BLaER1 (cell line): ENCODE results near the gene PARP11.

ENCODE experiments used
- H3K27ac ChIP-seq: shearing (Covaris generic); formaldehyde crosslinking; 2 replicates; pipeline ENCODE4 v1.8.1; 2022
- H3K27me3 ChIP-seq: shearing (Covaris generic); formaldehyde crosslinking; 2 replicates; pipeline ENCODE4 v1.8.1; 2022
- H3K36me3 ChIP-seq: shearing (Covaris generic); formaldehyde crosslinking; 2 replicates; pipeline ENCODE4 v1.8.1; 2022
- H3K4me1 ChIP-seq: shearing (Covaris generic); formaldehyde crosslinking; 2 replicates; pipeline ENCODE4 v1.8.1; 2022
- H3K4me2 ChIP-seq: shearing (Covaris generic); formaldehyde crosslinking; 2 replicates; pipeline ENCODE4 v1.8.1; 2022
- H3K4me3 ChIP-seq: shearing (Covaris generic); formaldehyde crosslinking; 2 replicates; pipeline ENCODE4 v1.8.1; 2022
- H3K9ac ChIP-seq: shearing (Covaris generic); formaldehyde crosslinking; 2 replicates; pipeline ENCODE4 v1.8.1; 2022
- H3K9me3 ChIP-seq: shearing (Covaris generic); formaldehyde crosslinking; 2 replicates; pipeline ENCODE4 v1.8.1; 2022
- H4K20me1 ChIP-seq: shearing (Covaris generic); formaldehyde crosslinking; 2 replicates; pipeline ENCODE4 v1.8.1; 2022
- Cebpa-rat ChIP-seq: shearing (Covaris generic); IDR thresholded peaks from 2 replicates; pipeline ENCODE4 v1.8.1; 2022

Gene PARP11

DNA sequence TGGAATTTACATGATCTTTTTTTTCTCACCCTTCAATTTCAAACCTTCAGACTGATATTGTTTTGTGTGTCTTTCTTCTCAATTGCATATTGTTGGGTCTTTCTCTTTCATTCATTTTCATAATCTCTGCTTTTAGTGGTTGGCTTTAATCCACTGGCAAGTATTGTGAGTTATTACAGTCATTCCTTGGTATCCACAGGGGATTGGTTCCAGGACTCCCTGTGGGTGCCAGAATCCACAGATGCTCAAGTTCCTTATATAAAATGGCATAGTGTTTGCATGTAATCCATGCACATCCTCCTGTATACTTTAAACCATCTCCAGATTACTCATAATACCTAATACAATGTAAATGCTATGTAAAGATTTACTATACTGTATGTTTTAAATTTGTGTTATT, 29.7 kb upstream of the PARP11 start:
- no peak overlapping the region for H3K4me2 ChIP-seq
- no peaks in the 10 kb centered on the region; the same call in 1 of the 2 replicates for H3K9me3 ChIP-seq
- no peak overlapping the region for H3K9ac ChIP-seq
- H3K4me1 ChIP-seq, result peaks cover 10% of the 10 kb centered on the region
- no peaks in the 10 kb centered on the region for H3K36me3 ChIP-seq
- no peaks in the 10 kb centered on the region for H4K20me1 ChIP-seq
- no peak for TF ChIP-seq Cebpa-rat
- no peak overlapping the region for H3K27ac ChIP-seq
- H3K4me3 ChIP-seq, result no peak overlapping the region
- no peaks in the 10 kb centered on the region for H3K27me3 ChIP-seq

DNA sequence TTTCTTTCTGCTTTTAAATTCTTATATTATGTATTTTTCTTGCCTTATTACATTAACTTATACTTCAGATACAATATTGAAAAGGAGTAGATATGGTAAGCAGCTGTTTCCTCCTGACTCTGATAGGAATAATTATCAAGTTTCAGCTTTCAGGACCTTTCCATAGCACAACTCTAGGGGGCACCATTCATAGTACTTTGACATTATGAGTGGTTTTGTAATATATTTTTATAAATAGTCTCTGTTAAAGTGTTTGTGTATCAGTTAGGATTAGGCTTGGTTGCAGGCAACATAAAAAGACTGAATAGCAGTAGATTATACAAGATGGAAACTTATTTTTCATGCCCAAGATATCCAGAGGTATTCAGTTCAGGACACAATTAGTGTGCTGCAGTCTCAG, 27.9 kb upstream of the PARP11 start:
- no peak overlapping the region for H3K27ac ChIP-seq
- peaks cover 9% of the 10 kb centered on the region for H3K4me1 ChIP-seq
- H3K36me3 ChIP-seq, result no peaks in the 10 kb centered on the region
- H3K4me2 ChIP-seq, result no peak overlapping the region
- no peaks in the 10 kb centered on the region for H3K27me3 ChIP-seq
- H4K20me1 ChIP-seq, result no peaks in the 10 kb centered on the region
- no peak overlapping the region for H3K9ac ChIP-seq
- no peak for TF ChIP-seq Cebpa-rat
- no peaks in the 10 kb centered on the region; the same call in 1 of the 2 replicates for H3K9me3 ChIP-seq
- H3K4me3 ChIP-seq, result no peak overlapping the region

DNA sequence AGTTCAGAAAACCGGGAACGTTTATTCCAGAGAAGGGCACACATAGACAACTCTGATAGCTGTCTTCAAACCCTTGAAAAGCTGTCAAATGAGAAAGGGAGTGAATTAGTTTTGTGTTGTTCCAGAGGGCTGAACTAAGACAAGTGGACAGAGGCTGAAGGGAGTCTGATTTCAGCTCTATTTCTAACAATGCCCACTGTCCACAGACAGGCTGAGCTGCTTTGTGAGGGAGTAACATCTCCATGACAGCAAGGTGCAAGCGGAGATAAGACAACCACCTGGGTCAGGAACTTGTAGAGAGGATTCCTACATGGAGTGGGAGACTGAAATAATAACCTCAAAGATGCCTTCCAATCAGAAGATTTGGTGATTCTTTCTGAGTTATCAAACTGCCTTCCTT, 25.6 kb upstream of the PARP11 start:
- H3K27ac ChIP-seq, result no peak overlapping the region
- H3K27me3 ChIP-seq, result no peaks in the 10 kb centered on the region
- H3K4me3 ChIP-seq, result no peak overlapping the region
- H3K9ac ChIP-seq, result no peak overlapping the region
- H3K36me3 ChIP-seq, result no peaks in the 10 kb centered on the region
- no peaks in the 10 kb centered on the region; the same call in 1 of the 2 replicates for H3K9me3 ChIP-seq
- peaks cover 9% of the 10 kb centered on the region for H3K4me1 ChIP-seq
- H3K4me2 ChIP-seq, result no peak overlapping the region
- TF ChIP-seq Cebpa-rat, result no peak
- H4K20me1 ChIP-seq, result no peaks in the 10 kb centered on the region

DNA sequence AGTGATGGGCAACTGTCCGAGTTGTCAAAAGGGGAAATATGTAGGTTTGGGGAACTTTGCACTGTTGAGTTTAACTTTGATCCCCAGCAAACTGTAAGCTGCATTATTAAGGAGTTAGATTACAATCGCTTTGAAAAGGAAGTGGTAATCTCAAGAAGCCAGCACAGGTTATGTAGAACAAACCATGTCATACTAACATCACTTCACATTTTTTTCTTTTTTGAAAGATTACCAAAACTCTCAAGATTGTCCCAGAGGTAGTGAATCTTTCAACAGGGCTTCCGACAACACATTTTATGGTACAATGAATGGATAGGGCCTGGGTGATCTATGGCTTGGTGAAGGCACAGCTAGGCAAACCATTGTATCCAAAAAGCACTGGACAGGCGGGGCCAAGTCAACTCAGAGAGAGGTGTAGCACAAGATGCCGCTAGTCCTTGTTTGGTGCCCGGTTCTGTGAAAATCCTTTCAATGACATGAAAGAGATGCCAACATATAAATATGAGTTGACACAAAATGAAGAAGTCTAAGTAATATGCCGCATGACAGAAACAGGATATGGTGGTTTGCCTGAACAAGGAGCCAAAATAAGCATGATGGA, 24.3 kb upstream of the PARP11 start:
- H3K27me3 ChIP-seq, result no peaks in the 10 kb centered on the region
- H3K4me2 ChIP-seq, result peak overlapping the region; percentile 23; the same call in 1 of the 2 replicates
- H4K20me1 ChIP-seq, result no peaks in the 10 kb centered on the region
- TF ChIP-seq Cebpa-rat, result no peak
- no peaks in the 10 kb centered on the region for H3K9me3 ChIP-seq
- H3K4me1 ChIP-seq, result peaks cover 9% of the 10 kb centered on the region
- no peaks in the 10 kb centered on the region for H3K36me3 ChIP-seq
- no peak overlapping the region for H3K27ac ChIP-seq
- no peak overlapping the region for H3K4me3 ChIP-seq
- no peak overlapping the region for H3K9ac ChIP-seq

DNA sequence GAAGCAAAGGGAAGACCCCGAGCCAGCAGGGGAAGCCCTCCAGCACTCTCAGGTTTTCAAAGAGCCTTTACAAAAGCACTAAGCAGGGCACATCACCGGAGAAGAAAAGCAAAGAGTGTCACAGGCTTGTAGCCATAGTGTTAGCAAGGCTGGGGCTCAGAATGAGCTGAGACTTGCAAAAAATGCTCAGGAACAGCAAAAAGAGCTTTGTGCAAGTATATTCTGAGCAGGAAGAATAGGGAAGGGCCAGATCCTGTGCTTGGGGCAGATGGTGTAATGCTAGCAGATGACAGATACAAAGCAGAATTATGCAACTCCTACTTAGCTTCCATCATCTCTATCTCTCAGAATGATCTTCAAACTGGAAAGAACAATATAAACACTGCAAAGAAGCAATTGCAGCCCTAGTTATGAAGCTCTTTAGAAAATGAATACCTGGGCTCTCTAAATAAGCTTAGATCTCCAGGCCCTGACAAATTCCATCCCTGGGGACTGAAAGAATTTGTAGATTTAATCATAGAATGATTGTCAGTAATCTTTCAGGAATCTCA, 23.7 kb upstream of the PARP11 start:
- no peak overlapping the region for H3K27ac ChIP-seq
- H3K4me1 ChIP-seq, result peaks cover 9% of the 10 kb centered on the region
- no peaks in the 10 kb centered on the region for H4K20me1 ChIP-seq
- H3K4me2 ChIP-seq, result no peak overlapping the region
- no peaks in the 10 kb centered on the region for H3K27me3 ChIP-seq
- H3K36me3 ChIP-seq, result no peaks in the 10 kb centered on the region
- no peaks in the 10 kb centered on the region for H3K9me3 ChIP-seq
- H3K4me3 ChIP-seq, result no peak overlapping the region
- no peak overlapping the region for H3K9ac ChIP-seq
- no peak for TF ChIP-seq Cebpa-rat

DNA sequence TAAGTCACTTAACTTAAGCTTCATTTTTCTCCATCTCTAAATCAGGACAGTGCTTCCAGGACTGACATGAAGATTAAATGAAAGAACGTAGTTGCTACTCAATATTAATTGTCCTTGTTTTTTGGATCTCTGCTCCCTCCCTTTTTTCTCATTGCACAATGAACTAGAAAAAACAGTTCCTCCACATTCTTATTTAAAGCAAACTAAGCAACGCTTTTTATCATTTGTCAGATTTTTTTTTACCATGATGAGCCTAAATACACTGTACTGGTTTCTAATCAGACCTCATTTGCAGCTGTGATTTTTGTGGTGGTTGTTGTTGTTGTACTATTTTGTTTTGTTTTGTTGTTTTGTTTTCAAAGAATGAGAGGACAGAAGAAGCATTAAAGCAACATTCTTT, 23.2 kb upstream of the PARP11 start:
- Histone ChIP-seq H3K36me3 (no peaks in the 10 kb centered on the region), H3K27ac (no peak overlapping the region), H3K9me3 (no peaks in the 10 kb centered on the region), H3K4me2 (no peak overlapping the region), H3K27me3 (no peaks in the 10 kb centered on the region), H3K9ac (no peak overlapping the region), H3K4me1 (peaks cover 9% of the 10 kb centered on the region), H3K4me3 (no peak overlapping the region), H4K20me1 (no peaks in the 10 kb centered on the region)
- no peak for TF ChIP-seq Cebpa-rat

DNA sequence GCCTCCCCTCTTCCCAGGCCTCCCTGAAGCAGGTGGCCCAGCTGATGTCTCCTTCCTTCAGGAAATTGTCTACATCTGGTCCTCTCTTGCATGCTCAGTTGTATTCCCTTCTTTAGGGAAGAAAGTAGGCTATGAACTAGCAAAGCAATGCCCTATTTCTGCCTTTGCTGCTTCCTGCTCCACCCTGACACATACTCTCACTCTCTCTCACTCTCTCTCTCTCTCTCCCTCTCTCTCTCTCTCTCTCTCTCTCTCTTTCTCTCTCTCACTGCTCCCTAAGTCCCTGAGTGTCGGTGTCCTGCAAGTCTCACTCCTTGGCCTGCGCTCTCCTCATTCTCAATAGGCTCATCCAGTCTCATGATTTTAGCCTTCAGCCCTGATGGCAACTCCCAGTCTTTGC, 19.4 kb upstream of the PARP11 start:
- no peak overlapping the region for H3K9ac ChIP-seq
- no peak overlapping the region for H3K4me2 ChIP-seq
- H3K27me3 ChIP-seq, result no peaks in the 10 kb centered on the region
- no peak for TF ChIP-seq Cebpa-rat
- no peaks in the 10 kb centered on the region for H3K36me3 ChIP-seq
- H3K9me3 ChIP-seq, result no peaks in the 10 kb centered on the region
- H3K27ac ChIP-seq, result no peak overlapping the region
- peaks cover 6% of the 10 kb centered on the region for H3K4me1 ChIP-seq
- no peak overlapping the region for H3K4me3 ChIP-seq
- H4K20me1 ChIP-seq, result no peaks in the 10 kb centered on the region

DNA sequence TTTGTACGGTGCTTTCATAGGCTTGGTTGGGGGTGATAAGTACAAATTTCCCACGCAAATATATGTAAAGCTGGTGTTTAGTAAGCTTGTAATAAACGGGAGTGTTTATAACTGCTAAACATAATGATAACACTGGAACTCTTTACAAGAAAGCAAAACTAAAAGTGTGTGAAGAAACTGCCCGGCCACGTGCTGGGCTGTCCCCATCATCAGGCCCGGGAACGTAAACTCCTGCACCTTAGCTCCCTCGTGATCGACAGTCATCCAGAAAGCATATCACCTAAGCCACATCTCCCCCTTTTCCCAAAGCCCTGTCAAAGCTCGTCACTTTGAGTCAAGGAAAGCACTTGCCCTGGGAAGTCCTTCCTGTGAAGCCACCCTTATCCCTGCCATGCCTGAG, 18.0 kb upstream of the PARP11 start:
- H3K27me3 ChIP-seq, result no peaks in the 10 kb centered on the region
- no peaks in the 10 kb centered on the region for H3K36me3 ChIP-seq
- H3K9ac ChIP-seq, result no peak overlapping the region
- no peak overlapping the region for H3K4me3 ChIP-seq
- no peak overlapping the region for H3K27ac ChIP-seq
- H3K4me2 ChIP-seq, result no peak overlapping the region
- H3K4me1 ChIP-seq, result no peaks in the 10 kb centered on the region
- no peak for TF ChIP-seq Cebpa-rat
- H4K20me1 ChIP-seq, result no peaks in the 10 kb centered on the region
- H3K9me3 ChIP-seq, result no peaks in the 10 kb centered on the region

DNA sequence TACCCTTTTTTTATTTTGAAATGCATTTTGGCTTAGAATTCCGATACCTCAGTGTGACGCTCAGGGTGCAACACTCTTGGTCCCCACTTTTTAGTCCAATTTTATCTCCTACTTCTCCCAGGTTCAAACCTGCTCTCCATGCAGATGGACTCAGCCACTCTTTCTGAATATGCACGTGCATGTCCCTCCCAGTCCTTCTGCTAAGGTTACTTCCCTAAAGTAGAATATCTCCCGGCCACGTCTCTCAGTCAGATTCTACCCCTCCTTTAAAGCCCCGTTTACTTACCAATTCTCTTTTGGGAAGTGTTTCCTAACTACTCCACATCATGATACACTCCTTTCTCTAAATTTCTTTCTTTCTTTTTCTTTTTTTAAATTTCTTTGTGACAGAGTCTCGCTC, 15.5 kb upstream of the PARP11 start:
- no peak overlapping the region for H3K27ac ChIP-seq
- no peak overlapping the region for H3K4me2 ChIP-seq
- TF ChIP-seq Cebpa-rat, result no peak
- peaks cover 9% of the 10 kb centered on the region; the same call in 1 of the 2 replicates for H3K4me1 ChIP-seq
- no peak overlapping the region for H3K9ac ChIP-seq
- no peak overlapping the region for H3K4me3 ChIP-seq
- H3K9me3 ChIP-seq, result no peaks in the 10 kb centered on the region
- H4K20me1 ChIP-seq, result no peaks in the 10 kb centered on the region
- H3K27me3 ChIP-seq, result no peaks in the 10 kb centered on the region
- no peaks in the 10 kb centered on the region for H3K36me3 ChIP-seq

DNA sequence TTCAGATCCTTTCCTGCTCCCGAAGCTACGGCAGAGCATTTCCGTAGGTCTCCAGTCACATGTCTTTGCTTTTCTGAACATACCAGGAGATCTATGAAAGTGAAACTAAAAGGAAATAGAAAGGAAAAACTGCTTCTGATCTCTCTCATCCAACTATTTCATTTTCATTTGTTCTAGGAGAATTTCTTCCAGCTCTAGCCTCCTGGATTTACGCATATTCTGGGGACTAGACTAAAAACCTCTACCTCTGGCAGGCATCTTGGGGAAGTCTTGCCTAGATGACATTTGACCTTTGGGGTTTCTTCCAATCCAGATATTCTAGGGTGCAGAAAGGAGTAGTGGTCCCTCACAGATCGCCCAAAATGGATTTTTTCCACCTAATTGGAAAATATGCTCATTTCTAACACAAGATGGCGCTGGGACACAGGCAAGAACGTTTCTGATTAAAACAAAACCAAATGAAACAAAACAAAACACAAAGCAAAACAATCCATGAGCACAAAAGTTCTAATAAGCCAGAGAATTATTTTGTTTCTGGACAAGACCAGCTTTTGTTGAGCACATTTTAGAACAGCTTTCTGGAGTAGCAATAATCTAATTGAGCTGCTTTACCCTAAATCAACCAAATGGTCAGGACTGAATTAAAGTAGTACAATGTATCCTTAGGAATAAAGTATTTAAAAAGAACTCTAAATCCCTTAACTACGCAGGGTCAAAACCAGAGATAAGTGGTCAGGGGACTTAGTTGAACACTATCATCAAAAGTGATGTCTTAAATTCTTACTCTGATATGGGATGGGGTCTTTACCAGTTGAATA, 12.3 kb upstream of the PARP11 start:
- Histone ChIP-seq H3K27me3 (no peaks in the 10 kb centered on the region), H3K36me3 (no peaks in the 10 kb centered on the region), H3K4me3 (peak overlapping the region; percentile 23; the same call in 1 of the 2 replicates), H3K9ac (0 out of 2 replicates have a peak overlapping the region, but pooled peaks have one; percentile 40), H3K9me3 (no peaks in the 10 kb centered on the region), H4K20me1 (no peaks in the 10 kb centered on the region), H3K4me2 (peak overlapping the region; percentile 74), H3K27ac (no peak overlapping the region), H3K4me1 (peaks cover 9% of the 10 kb centered on the region; the same call in 1 of the 2 replicates)
- TF ChIP-seq Cebpa-rat, result no peak
